WI38 (cell line): ENCODE results near the gene DUSP6.

ENCODE experiments used
- H3K4me3 ChIP-seq: 2 replicates; pipeline ENCODE4 v1.5.1; 2011; ENCODE audit warnings: low read depth, mild to moderate bottlenecking, control low read depth, low read length
- TF ChIP-seq, protein P1 (sequence below): IDR thresholded peaks from 2 replicates; pipeline ENCODE4 v1.5.1; 2012; ENCODE audit warnings: low read depth, mild to moderate bottlenecking, control low read depth, low read length

DUSP6 gene

DNA sequence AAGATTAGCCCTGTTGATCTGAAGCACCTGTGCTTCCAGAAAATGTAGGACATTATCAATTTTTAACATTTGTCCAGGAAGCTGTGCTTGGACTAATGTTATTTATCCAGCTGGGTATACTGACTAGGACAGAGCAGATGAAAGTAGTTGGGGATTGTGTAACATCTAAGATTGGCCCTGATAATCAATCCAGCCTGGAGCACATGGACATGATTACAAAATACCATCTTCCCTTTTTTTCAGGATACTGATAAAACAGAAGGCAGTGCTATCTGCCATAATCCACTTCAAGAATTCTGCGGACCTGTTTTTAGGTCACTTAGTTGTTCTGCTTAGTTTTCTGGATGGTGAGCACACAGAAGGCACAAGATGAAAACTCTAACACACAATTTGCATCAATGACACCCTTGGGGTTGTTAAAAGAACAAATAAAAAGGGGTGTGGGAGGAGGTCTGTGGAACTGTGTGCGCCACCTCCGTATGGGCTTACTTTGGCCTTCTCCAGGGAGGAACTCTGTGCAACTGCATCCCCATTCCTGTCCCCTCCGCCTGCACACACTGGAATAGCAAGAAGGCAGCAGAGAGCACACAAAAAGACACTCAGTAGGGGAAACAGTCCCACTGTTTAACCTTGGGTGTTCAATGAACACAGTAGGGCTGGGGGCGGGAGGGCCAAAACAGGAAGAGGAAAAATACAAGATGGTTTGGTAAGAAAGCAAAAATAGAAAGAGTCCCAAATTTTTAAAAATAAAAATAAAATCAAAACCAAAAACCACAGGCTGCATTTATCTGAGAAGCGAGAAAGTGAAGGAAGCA lies 31.1 kb upstream of the DUSP6 start:
- TF ChIP-seq, protein P1, sequence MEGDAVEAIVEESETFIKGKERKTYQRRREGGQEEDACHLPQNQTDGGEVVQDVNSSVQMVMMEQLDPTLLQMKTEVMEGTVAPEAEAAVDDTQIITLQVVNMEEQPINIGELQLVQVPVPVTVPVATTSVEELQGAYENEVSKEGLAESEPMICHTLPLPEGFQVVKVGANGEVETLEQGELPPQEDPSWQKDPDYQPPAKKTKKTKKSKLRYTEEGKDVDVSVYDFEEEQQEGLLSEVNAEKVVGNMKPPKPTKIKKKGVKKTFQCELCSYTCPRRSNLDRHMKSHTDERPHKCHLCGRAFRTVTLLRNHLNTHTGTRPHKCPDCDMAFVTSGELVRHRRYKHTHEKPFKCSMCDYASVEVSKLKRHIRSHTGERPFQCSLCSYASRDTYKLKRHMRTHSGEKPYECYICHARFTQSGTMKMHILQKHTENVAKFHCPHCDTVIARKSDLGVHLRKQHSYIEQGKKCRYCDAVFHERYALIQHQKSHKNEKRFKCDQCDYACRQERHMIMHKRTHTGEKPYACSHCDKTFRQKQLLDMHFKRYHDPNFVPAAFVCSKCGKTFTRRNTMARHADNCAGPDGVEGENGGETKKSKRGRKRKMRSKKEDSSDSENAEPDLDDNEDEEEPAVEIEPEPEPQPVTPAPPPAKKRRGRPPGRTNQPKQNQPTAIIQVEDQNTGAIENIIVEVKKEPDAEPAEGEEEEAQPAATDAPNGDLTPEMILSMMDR: no peak
- H3K4me3 ChIP-seq: no peak overlapping the region

DNA sequence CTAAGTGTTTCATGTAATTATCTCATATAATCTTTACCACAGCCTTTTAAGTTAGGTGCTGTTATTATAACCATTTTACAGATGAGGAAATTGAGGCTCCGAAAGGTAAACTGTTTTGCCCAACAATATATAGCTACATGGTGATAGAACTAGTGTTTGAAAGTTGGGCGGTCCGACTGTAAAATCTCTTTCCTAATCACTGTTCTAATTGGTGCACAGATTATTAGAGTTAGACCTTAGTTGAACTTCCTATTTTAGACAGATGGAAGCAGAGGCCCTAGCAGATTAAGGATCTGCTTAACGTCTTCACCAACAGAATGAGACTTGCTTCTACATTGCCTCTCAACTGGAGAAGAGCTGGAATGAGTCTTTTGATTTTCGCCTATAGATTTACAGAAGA lies 30.0 kb upstream of the DUSP6 start:
- TF ChIP-seq, protein P1: no peak
- H3K4me3 ChIP-seq: no peak overlapping the region

DNA sequence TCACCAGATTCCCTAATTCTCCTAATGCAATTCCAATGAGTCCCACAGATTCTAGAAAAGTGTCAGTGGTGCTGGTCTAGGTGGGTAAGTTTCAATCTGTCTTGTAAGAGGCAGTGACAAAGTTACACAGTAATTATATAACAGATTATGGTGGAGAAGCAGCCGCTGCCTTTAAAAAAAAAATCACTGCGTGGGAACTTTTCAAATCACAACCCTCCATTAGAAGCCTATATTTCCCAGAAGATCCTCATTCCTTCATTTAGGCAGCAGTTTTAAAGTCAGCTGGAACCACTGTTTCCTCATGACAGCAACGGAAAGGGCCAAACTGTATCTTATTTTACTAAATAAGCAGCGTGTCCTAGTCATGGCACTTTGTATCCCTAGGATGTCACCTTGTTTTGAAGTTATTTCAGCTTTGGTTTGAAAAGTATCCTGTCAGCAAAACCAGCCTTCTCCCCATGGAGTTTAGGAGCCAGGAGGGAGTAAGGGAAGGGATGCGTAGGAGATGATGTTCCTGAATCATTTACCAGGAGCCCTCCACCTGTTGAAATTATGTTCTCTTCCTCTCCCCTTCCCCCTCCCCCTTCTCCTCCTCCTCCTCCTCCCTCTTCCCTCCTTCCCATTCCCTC lies 27.7 kb upstream of the DUSP6 start:
- no peak overlapping the region for H3K4me3 ChIP-seq
- TF ChIP-seq, protein P1: no peak

DNA sequence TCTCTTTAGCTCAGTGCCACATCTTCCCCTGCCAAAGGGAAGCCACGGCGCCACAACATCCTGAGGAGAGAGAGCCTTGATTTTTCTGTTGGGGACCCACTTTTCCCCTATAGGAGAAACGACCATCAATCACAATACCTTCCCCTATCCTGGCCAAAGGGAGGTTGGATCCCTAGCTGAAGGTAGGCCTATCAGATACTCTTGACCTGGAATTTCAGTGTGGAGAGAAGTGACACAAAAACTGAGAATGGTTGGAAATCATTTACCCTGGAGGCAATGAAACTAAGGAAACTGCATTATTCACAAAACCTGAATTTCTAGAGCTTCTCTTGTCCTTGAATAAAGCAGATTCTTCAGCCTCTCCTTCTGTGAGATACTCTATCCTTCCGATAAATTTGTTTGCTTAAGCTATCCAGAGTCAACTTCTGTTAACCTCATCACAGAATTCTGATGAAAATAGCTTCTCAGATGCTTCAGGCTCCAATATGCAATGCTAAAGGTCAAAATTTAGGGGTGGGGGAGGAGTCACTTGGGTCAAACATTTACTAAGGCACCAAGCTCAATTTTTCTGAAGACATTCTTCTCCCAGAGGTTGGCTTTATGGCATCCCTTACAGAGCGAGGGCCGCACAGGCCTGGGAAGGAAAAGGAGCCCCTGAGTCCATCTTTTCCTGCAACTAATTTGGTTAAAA lies 27.0 kb upstream of the DUSP6 start:
- TF ChIP-seq, protein P1: no peak
- H3K4me3 ChIP-seq: no peak overlapping the region

DNA sequence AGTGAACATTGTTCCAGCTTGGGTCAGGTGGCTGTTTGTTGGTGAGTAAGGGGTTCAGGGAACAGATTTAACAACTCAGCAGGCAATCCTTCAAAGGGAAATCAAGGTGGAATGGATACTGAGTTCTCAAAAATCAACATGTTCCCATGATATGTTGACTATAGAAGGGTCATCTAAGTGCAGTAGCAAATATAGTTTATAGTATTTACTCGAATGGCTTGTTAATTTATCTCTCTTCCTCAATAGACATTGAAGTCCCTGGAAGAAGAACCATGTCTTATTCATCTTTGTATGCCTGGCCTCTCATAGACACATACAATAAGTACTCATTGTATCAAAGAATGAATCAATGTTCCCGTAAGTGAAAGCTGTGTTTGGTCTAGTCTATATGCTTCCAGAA lies 24.5 kb upstream of the DUSP6 start:
- TF ChIP-seq, protein P1: no peak
- H3K4me3 ChIP-seq: no peak overlapping the region

DNA sequence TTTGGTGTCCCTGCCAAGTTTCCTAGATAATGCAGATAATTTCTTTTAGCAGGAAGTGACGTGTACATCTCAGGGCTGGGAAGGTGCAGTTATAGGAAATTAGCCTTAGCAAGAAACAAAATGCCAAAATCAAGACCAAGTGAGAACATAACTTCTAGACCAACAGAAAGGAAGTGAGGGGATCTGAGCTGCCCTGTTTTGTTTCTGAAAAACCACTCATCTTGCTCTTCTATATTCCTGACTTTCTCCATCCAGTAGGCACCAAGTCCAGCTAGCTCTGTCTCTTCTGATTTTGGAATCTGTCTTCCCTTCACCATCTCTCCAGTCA lies 23.9 kb upstream of the DUSP6 start:
- no peak overlapping the region for H3K4me3 ChIP-seq
- TF ChIP-seq, protein P1: no peak
